ENCODE measurements around the gene CHD3. TPM values are rescaled to one million over a fixed set of nuclear protein-coding genes. Genes with fewer than 3 reads are reported as not detected.

The CHD3 gene
- total and polyA plus RNA-seq, 2 of the 13 experiments (the other 11 are each of a cell fraction or from before 2014, with no cell fraction given) = 2.7 to 3.7 TPM

DNA sequence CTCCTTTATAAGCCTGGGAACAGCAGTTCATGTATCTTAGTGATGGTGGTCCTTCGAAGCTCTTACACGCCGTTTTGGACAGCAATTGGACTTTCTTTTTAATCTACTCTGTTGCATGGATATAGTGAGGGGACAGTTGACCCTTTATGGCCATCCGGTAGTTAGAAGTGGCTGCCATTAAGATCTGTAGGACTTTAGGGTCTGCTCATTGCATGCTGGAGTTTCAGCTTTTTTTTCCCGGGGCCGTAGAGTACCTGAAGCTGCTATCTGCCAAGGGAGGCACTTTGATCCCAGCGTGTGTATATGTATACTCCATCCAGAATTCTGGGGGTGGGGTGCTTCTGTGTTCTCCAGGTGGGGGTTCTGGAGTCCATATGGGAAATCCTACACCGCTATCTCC lies 29.6 kb upstream of the CHD3 start:
- Histone ChIP-seq H3K9ac (ENCODE audit: insufficient read depth, low read depth, low read length) (peak overlapping the region; percentile 80), H3K4me1 (ENCODE audit: insufficient read depth, low read length) (peaks cover 68% of the 10 kb centered on the region), H3K9me3 (ENCODE audit: low read length) (no peaks in the 10 kb centered on the region), H3K36me3 (replicated peaks in 1 of 2; ENCODE audit: control insufficient read depth in 1 of 2, insufficient read depth in 2 of 2, low read length in 2 of 2) (no peaks in the 10 kb centered on the region), H3K79me2 (ENCODE audit: insufficient read depth, low read length) (peaks cover 8% of the 10 kb centered on the region), H4K20me1 (ENCODE audit: insufficient read depth, low read length) (no peaks in the 10 kb centered on the region), H3K4me3 (replicated peaks in 1 of 3; ENCODE audit: insufficient read depth in 1 of 3, low read depth in 2 of 3, low read length in 3 of 3) (peak overlapping the region; percentile 70 to 83 (median 83); a peak in 5 of 6 replicates), H3K27ac (ENCODE audit: extremely low read length, insufficient read depth, low read length) (peak overlapping the region; percentile 94), H2AFZ (ENCODE audit: low read length) (no peak overlapping the region), H3K27me3 (ENCODE audit: control insufficient read depth in 1 of 2, insufficient read depth in 2 of 2, low read length in 2 of 2) (no peaks in the 10 kb centered on the region; a peak in 1 of 5 replicates), H3K4me2 (ENCODE audit: low read depth, low read length) (peak overlapping the region; percentile 98)
- FAIRE-seq = no peak
- BruUV-seq (replicated peaks) = no TSS peak
- ChIA-PET CTCF (ENCODE audit: low intra/inter-chr PET ratio, low total read pairs) (interaction anchor here (2.0 to 3.3 kb wide), 2 partner anchors 36 to 38 kb away, joined by 9 read pairs; no protein-coding TSS in a partner anchor), POLR2A (interaction anchor here (1.2 kb wide), 1 partner anchor 813 kb away, joined by 3 read pairs; no protein-coding TSS in a partner anchor)
- in situ Hi-C loops (cut with HindIII; ENCODE audit: extremely low pct_ligation_motif_present, low pct_unique_long_range_greater_than_20kb) = loop anchor here (5.0 kb wide), 1 partner anchor 38 kb away; no protein-coding TSS in a partner anchor
- intact Hi-C loops (cut with micrococcal nuclease; ENCODE audit: unreplicated experiment) = no loop called here
- TF ChIP-seq BCLAF1 (IDR thresholded peaks at IDR 0.05) = no peak
- no peak for TF ChIP-seq ZNF839 (CRISPR knock-in tag; IDR thresholded peaks at IDR 0.05; ENCODE audit: borderline replicate concordance)
- TF ChIP-seq RCOR2 (CRISPR knock-in tag; IDR thresholded peaks at IDR 0.05) = no peak
- no peak for TF ChIP-seq SAFB2 (CRISPR knock-in tag; IDR thresholded peaks at IDR 0.05; ENCODE audit: borderline replicate concordance, low read depth)
- no peak for TF ChIP-seq ZNF530 (CRISPR knock-in tag; IDR thresholded peaks at IDR 0.05; ENCODE audit: low read depth)
- no peak for TF ChIP-seq ZNF644 (CRISPR knock-in tag; IDR thresholded peaks at IDR 0.05; ENCODE audit: low read depth)
- no peak for ATAC-seq
- WGBS (ENCODE audit: low lambda C conversion rate) = 79% methylated on average over 5 of the region's 8 CpGs
- no peak for DNase-seq (ENCODE audit: low spot score)
